HG02973 (cell line): ENCODE data around the gene SPATA6L.
"Not testable (repeated sequence)": the region's sequence is repeated elsewhere in the genome, so short reads cannot be mapped to it uniquely, and the experiment has no call there.

Experiments used
- ATAC-seq: cut with Tn5 transposase; IDR thresholded peaks from one replicate; pipeline ENCODE4 v1.9.1; 2021; ENCODE audit warnings: moderate library complexity; ENCODE audit not compliant: unreplicated experiment

Gene SPATA6L

GRCh38 chr9:4640027-4640426, 26.3 kb downstream of the SPATA6L start:
- ATAC-seq = no peak

DNA sequence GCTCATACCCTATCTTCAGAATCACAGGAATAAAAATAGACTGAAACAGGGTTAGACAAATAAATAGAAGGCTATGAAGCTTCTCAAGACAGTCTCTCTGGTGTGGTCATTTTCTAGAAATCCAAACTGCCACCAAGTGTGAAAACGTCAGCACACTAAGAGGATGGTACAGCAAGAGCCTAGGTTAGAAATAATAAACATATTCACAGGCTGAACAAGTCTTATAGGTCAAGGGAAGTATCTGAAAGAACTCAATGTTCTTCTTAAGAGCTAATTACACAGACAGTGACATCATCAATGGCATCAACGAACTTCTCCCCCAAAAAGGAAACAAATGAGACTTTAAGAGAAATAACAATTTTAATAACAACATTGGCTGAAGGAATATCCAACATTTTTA, 26.9 kb downstream of the SPATA6L start:
- ATAC-seq = no peak

- ATAC-seq = no peak
These were observed 27.3 kb downstream of the SPATA6L start for GRCh38 chr9:4638968-4639367.

DNA sequence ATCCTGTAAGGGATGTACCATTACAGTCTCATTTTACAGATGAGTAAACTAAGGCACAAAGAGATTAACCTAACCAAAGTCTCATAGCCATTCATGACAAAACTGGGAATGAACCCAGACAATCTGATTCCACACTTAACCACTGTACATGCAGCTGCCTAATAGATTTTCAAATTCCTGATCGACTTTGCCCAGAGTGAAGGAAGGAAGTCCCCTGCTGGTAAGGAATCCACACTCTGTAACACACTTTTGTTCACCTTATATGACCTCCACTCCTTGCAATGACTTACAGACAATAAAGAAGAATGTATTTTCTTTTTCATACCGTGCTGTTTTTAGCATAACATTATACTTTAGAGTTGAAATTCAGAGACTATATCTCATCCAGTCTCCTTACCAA, 35.4 kb downstream of the SPATA6L start:
- no peak for ATAC-seq

- ATAC-seq = no peak
These were observed 44.3 kb downstream of the SPATA6L start for GRCh38 chr9:4622016-4622415.

DNA sequence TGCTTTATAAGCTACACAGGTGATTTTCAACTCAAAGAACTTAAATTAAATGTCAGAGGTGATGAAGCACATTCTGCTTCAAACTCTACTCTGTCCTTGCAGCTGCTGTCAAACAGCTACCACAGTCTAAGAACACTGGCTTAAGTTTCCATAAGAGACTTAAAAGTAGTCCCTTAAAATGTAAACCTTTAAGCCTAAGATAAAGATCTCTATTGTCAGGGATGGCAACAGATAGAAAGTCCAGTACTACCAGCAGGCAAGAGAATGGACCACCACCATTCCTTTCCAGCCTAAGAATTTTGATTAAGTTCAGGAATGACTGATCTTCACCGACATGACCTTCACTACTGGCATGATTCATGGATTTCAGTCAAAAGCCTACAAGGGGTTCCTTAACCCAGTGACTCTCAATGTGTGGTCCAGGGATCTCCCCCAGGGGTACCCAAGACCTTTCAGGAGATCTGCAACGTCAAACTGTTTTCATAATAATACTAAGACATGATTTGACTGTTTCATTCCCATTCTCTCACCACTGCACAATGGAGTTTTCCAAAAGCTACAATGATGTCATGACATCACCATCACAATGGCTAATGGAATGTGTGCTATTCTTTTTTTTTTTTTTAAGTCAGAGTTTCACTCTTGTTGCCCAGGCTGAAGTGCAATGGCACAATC, 45.3 kb downstream of the SPATA6L start:
- no peak for ATAC-seq

DNA sequence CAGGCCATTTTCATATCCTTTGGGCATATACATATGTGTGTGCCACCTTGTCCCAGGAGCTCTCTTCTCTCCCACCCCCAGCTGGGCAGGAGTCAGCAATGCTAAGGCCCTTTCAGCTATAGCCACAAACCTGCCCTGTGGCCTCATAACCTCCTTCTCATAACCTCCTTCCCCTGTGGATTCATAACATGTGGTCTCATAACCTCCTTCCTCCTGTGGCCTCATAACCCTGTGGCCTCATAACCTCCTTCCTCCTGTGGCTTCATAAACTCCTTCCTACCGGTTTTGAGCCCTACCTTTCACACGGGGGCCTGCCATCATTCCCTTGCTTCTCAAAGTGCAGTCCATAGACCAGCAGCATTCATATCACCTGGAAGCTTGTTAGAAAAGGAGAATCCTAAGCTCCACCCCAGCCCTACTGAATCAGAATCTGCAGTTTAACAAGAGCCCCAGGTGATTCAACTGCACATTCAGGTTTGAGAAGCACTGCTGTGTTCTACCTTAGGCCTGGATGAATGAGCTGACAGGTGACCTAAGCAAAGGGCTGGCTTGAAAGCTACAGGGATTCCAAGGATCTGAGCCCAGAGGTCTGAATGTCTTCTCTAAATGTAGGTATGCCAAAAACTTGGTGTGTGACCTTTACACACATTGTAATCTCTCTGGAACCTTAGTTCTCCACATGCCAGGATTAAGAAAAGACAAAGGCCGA, 46.1 kb downstream of the SPATA6L start:
- ATAC-seq = no peak

DNA sequence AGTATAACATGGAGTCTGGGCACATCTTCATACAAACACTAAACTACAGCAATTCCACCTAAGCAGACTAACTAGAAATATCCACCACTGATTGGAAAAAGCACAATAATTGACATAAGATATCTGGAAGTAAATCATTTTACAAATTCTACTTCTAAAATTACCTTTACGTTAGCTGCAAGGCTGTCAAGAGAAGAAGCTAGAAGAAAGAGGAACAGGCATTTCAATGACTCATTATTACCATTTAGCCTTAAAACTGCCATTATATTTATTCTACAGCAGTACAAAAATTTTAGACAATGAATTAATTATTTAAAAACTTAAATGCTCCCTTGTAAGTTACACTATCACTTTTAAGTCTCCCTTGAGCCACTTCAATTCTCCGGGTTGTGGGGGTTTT, 47.6 kb downstream of the SPATA6L start:
- no peak for ATAC-seq

- no peak for ATAC-seq
These were observed 48.5 kb downstream of the SPATA6L start for GRCh38 chr9:4617752-4618151.

- no peak for ATAC-seq
These were observed 50.5 kb downstream of the SPATA6L start for GRCh38 chr9:4615778-4616177.

GRCh38 chr9:4615251-4615650, 51.0 kb downstream of the SPATA6L start:
- no peak for ATAC-seq

GRCh38 chr9:4614627-4615026, 51.7 kb downstream of the SPATA6L start:
- ATAC-seq = no peak

GRCh38 chr9:4606033-4606432, 60.2 kb downstream of the SPATA6L start:
- not testable (repeated sequence) for ATAC-seq

DNA sequence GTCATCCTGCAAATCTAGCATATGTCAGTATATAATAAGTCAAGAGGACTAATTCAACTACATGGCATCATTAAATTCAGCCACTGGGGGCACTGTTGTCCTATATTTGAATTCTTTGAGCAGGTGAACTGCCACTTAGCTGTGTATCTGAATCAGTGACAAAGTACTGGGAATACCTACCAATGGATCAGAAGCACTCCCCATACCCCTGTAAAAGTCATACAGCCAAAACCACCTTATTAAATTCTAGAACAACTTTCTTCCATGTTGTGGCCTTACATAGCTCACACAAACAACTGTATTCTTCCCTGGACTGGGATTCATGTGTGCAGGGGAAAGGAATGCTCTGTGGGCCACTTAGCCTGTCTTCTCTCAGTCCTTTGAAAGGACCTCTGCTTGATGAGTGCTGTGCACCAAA, 61.6 kb downstream of the SPATA6L start:
- peak; percentile 71 for ATAC-seq

GRCh38 chr9:4603830-4604229, 62.5 kb downstream of the SPATA6L start:
- no peak for ATAC-seq

GRCh38 chr9:4600368-4600767, 65.9 kb downstream of the SPATA6L start:
- ATAC-seq = no peak

GRCh38 chr9:4596165-4596922, 69.9 kb downstream of the SPATA6L start:
- peak; percentile 60 for ATAC-seq

GRCh38 chr9:4594994-4595393, 71.3 kb downstream of the SPATA6L start:
- ATAC-seq = no peak

GRCh38 chr9:4594545-4594944, 71.7 kb downstream of the SPATA6L start:
- ATAC-seq = no peak

DNA sequence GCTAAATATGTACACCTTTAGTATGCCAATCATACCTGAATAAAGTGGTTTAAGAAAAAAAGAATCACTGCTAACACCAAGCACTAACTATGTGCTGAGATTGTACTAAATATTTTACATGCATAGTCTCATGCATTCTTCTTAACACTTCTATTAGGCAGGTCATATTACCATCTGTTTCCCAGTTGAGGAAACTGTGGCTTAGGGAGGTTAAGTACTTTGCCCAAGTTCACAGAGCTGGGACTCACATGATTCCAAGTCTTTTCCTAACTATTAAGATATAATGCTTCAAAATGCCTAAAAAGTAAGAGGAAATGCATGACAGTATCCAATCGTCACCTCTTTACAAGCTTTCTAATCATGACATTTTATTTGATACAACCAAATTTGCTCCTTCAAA, 73.4 kb downstream of the SPATA6L start:
- no peak for ATAC-seq

DNA sequence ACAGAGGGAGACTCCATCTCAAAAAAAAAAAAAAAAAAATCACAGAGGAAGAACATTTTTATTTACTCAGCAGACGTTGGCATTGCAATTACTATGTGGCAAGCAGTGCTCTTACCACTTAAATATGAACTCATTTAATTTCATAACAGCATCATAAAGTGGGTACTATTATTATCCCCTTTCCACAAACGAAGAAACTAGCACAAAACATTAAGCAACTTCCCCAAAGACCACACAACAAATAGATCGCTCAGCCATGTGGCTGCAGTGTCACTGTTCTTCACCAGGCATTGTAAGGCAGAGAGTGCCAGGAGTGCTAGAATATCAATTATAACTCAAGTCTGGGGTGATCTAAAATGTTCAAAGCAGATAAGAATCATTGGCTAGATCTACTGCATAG, 74.0 kb downstream of the SPATA6L start:
- ATAC-seq = no peak

DNA sequence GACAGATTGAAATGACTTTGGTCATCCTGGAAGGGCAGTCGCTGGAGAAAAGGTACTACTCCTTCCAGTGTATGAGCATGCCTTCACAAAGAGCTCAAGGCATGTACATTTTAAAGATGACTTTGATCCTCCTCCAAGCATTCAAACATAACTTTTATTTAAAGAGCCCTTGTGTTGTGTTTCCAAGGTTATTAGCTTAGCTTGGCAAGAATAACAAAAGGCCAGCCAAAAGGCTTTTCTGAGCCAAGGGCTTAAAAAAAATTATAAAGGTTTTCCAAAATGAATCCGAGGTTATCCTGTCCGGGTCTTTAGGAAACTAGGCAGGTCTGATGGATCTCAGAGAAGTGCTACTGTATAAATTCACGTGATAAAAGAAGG, 75.2 kb downstream of the SPATA6L start:
- ATAC-seq = no peak
